Naive thymus-derived CD8-positive, alpha-beta T cell (primary cell): ENCODE data around the gene TMOD2. TPM values are rescaled to one million over a fixed set of nuclear protein-coding genes. Genes with fewer than 3 reads are reported as not detected.

Experiments used
- ATAC-seq, 2 donors: fragments of 150-1000 bp; cut with Tn5 transposase in 1 of 2; sonication (Bioruptor Pico), chemical (Tn5 transposase) in 1 of 2; 1 replicate in 1 of 2; 2 replicates in 1 of 2; pipeline ENCODE4 v1.10.0; 2021; ENCODE audit warnings: mild to moderate bottlenecking in 2 of 2, moderate library complexity in 2 of 2
- POLR2A ChIA-PET: fragments of 350-600 bp; sonication (Branson Sonifier 250); formaldehyde crosslinking; loops from one replicate; lab custom pipeline; 2021; ENCODE audit warnings: antibody characterized with exemption; lab: Charles Lee
- DNase-seq, 10 donors: peaks; one replicate each; pipeline versions ENCODE4 v3.0.0 to v3.0.0-alpha.2; 2020 to 2022
- H3K27ac Mint-ChIP-seq, 10 donors: one replicate each; pipeline ENCODE4 v1.8.0; 2020 to 2022; ENCODE audit warnings: mild to moderate bottlenecking in 10 of 10, mixed read lengths in 10 of 10, moderate library complexity in 4 of 10, inconsistent platforms in 1 of 10
- H3K27me3 Mint-ChIP-seq, 5 donors: one replicate each; pipeline ENCODE4 v1.8.0; 2021 to 2022; ENCODE audit warnings: mixed read lengths in 5 of 5
- H3K36me3 Mint-ChIP-seq, 3 donors: one replicate each; pipeline ENCODE4 v1.8.0; 2020 to 2022; ENCODE audit warnings: mixed read lengths in 3 of 3, mild to moderate bottlenecking in 2 of 3, inconsistent platforms in 1 of 3
- H3K4me1 Mint-ChIP-seq, 4 donors: one replicate each; pipeline ENCODE4 v1.8.0; 2021 to 2022; ENCODE audit warnings: mixed read lengths in 4 of 4
- H3K4me3 Mint-ChIP-seq, 10 donors: one replicate each; pipeline ENCODE4 v1.8.0; 2020 to 2022; ENCODE audit warnings: mild to moderate bottlenecking in 10 of 10, mixed read lengths in 10 of 10, moderate library complexity in 6 of 10, inconsistent platforms in 1 of 10
- H3K9me3 Mint-ChIP-seq, 9 donors: one replicate each; pipeline ENCODE4 v1.8.0; 2020 to 2022; ENCODE audit warnings: mixed read lengths in 9 of 9, mild to moderate bottlenecking in 3 of 9, inconsistent platforms in 1 of 9, moderate library complexity in 1 of 9
- polyA plus RNA-seq, 3 donors: library from polyadenylated mRNA; unstranded; fragments of 300-500 nt; fragmentation: Illumina TruSeq; gene quantifications; one replicate each; pipeline ENCODE4 v1.2.3, GENCODE V29; 2021
- total RNA-seq, 8 experiments: library from RNA in 2 of 8; stranded (reverse) in 2 of 8; gene quantifications; one replicate each; pipeline ENCODE4 v1.2.3 and lab custom pipeline; 2021 to 2026

TMOD2 gene
- total and polyA plus RNA-seq, 5 experiments from 2014 or later, result 2.9 to 21.0 (median 4.4) TPM

GRCh38 chr15:51736751-51737521, 14.5 kb upstream of the TMOD2 start:
- Mint-ChIP-seq H3K27ac (peak overlapping the region; percentile 92 to 99 (median 96)), H3K4me1 (peaks cover 30 to 62% (median 60%) of the 10 kb centered on the region in 4 donors), H3K4me3 (peak overlapping the region; percentile 83 to 97 (median 90)), H3K36me3 (no peaks in the 10 kb centered on the region), H3K27me3 (no peaks in the 10 kb centered on the region), H3K9me3 (no peaks in the 10 kb centered on the region)
- POLR2A ChIA-PET, result interaction anchor here (0.9 to 5.4 kb wide), 16 partner anchors 8 to 1383 kb away, joined by 3 to 68 read pairs (median 6); partner anchors contain the start of genes DMXL2, LEO1 and TMOD2
- DNase-seq, result peak; percentile 39 to 75 (median 52)
- peak; percentile 66 to 70 for ATAC-seq

- Mint-ChIP-seq H3K4me3 (peak within 1 kb of the TSS; percentile 83 to 97 (median 92)), H3K27ac (peak within 1 kb of the TSS; percentile 93 to 99 (median 97)), H3K4me1 (peaks cover 28 to 54% (median 53%) of the 10 kb centered on the region in 4 donors), H3K36me3 (no peaks in the 10 kb centered on the region), H3K9me3 (no peaks in the 10 kb centered on the region), H3K27me3 (no peaks in the 10 kb centered on the region)
- ATAC-seq (peak; percentile 63 to 72), DNase-seq (peak; percentile 51 to 84 (median 68))
- POLR2A ChIA-PET, result interaction anchor here (0.7 to 5.4 kb wide), 15 partner anchors 9 to 441 kb away, joined by 3 to 68 read pairs (median 6); partner anchors contain the start of genes DMXL2, LEO1 and TMOD2
These were observed 13.7 kb upstream of the TMOD2 start, which contains the start of gene LYSMD2 for GRCh38 chr15:51737522-51738305. TSS of gene LYSMD2 (minus strand) at chr15:51737655. CDS start at chr15:51737622, 33 bp downstream.

- H3K4me1 Mint-ChIP-seq, result peaks cover 20 to 46% (median 44%) of the 10 kb centered on the region in 4 donors
- no peak for ATAC-seq
- H3K27me3 Mint-ChIP-seq, result no peaks in the 10 kb centered on the region
- H3K9me3 Mint-ChIP-seq, result no peaks in the 10 kb centered on the region
- no peak for DNase-seq
- H3K36me3 Mint-ChIP-seq, result no peaks in the 10 kb centered on the region
- peak overlapping the region; percentile 75 to 95 (median 88) for H3K4me3 Mint-ChIP-seq
- POLR2A ChIA-PET, result interaction anchor here (0.7 to 5.4 kb wide), 7 partner anchors 9 to 41 kb away, joined by 3 to 68 read pairs (median 7); partner anchors contain the start of gene TMOD2
- H3K27ac Mint-ChIP-seq, result peak overlapping the region; percentile 92 to 99 (median 95)
These were observed 12.8 kb upstream of the TMOD2 start for GRCh38 chr15:51738553-51738952.

GRCh38 chr15:51739061-51739712, 12.2 kb upstream of the TMOD2 start:
- H3K4me3 Mint-ChIP-seq, result peak overlapping the region in 8 of 10 donors; percentile 19 to 93 (median 87)
- POLR2A ChIA-PET, result interaction anchor here (5.4 kb wide), 1 partner anchor 13 kb away, joined by 68 read pairs; the partner anchor contains the start of gene TMOD2
- H3K27ac Mint-ChIP-seq, result peak overlapping the region; percentile 41 to 99 (median 95)

GRCh38 chr15:51749307-51749706, 2.1 kb upstream of the TMOD2 start:
- POLR2A ChIA-PET, result interaction anchor here (8.0 kb wide), 1 partner anchor 11 kb away, joined by 68 read pairs; the partner anchor contains the start of gene LYSMD2
- no peak for ATAC-seq
- H3K4me1 Mint-ChIP-seq, result peaks cover 17 to 37% (median 31%) of the 10 kb centered on the region in 4 donors

More at GRCh38 chr15:51739061-51739712, 12.2 kb upstream of the TMOD2 start:
- ATAC-seq (no peak), DNase-seq (no peak)
- H3K4me1 Mint-ChIP-seq, result peaks cover 20 to 41% (median 38%) of the 10 kb centered on the region in 4 donors
- H3K36me3 Mint-ChIP-seq, result no peaks in the 10 kb centered on the region
- no peaks in the 10 kb centered on the region for H3K27me3 Mint-ChIP-seq
- no peaks in the 10 kb centered on the region for H3K9me3 Mint-ChIP-seq

GRCh38 chr15:51750186-51750585, 1.2 kb upstream of the TMOD2 start:
- no peak for ATAC-seq
- peaks cover 0 to 5% (median 0%) of the 10 kb centered on the region in 5 donors for H3K27me3 Mint-ChIP-seq
- POLR2A ChIA-PET, result interaction anchor here (8.0 kb wide), 1 partner anchor 12 kb away, joined by 68 read pairs; the partner anchor contains the start of gene LYSMD2

More at GRCh38 chr15:51749307-51749706, 2.1 kb upstream of the TMOD2 start:
- H3K27me3 Mint-ChIP-seq, result peaks cover 0 to 5% (median 0%) of the 10 kb centered on the region in 5 donors
- DNase-seq, result no peak
- no peak overlapping the region for H3K27ac Mint-ChIP-seq
- H3K9me3 Mint-ChIP-seq, result no peaks in the 10 kb centered on the region
- no peaks in the 10 kb centered on the region for H3K36me3 Mint-ChIP-seq
- no peak overlapping the region for H3K4me3 Mint-ChIP-seq

GRCh38 chr15:51751697-51752683, 593 bp downstream of the TMOD2 start:
- peak overlapping the region in 7 of 10 donors; percentile 22 to 78 (median 63) for H3K27ac Mint-ChIP-seq
- peaks cover 27 to 56% (median 46%) of the 10 kb centered on the region in 4 donors for H3K4me1 Mint-ChIP-seq

More at GRCh38 chr15:51750186-51750585, 1.2 kb upstream of the TMOD2 start:
- H3K36me3 Mint-ChIP-seq, result no peaks in the 10 kb centered on the region
- H3K4me3 Mint-ChIP-seq, result peak overlapping the region; percentile 49 to 94 (median 89)
- peaks cover 20 to 46% (median 39%) of the 10 kb centered on the region in 4 donors for H3K4me1 Mint-ChIP-seq
- H3K9me3 Mint-ChIP-seq, result no peaks in the 10 kb centered on the region
- H3K27ac Mint-ChIP-seq, result peak overlapping the region in 1 of 10 donors; percentile 68
- DNase-seq, result no peak

GRCh38 chr15:51752888-51753287, 1.5 kb downstream of the TMOD2 start:
- no peak for DNase-seq
- H3K9me3 Mint-ChIP-seq, result no peaks in the 10 kb centered on the region
- no peak for ATAC-seq
- peak overlapping the region; percentile 64 to 92 (median 86) for H3K4me3 Mint-ChIP-seq
- H3K36me3 Mint-ChIP-seq, result no peaks in the 10 kb centered on the region
- POLR2A ChIA-PET, result interaction anchor here (8.0 kb wide), 1 partner anchor 15 kb away, joined by 68 read pairs; the partner anchor contains the start of gene LYSMD2
- peak overlapping the region in 3 of 10 donors; percentile 9 to 28 (median 22) for H3K27ac Mint-ChIP-seq
- H3K27me3 Mint-ChIP-seq, result peaks cover 0 to 1% (median 0%) of the 10 kb centered on the region in 5 donors
- H3K4me1 Mint-ChIP-seq, result peaks cover 27 to 56% (median 46%) of the 10 kb centered on the region in 4 donors

More at GRCh38 chr15:51751697-51752683, 593 bp downstream of the TMOD2 start:
- DNase-seq (peak in 2 of 10 donors; percentile 13 to 21), ATAC-seq (peak; percentile 47 to 58)
- Mint-ChIP-seq H3K36me3 (no peaks in the 10 kb centered on the region), H3K9me3 (no peaks in the 10 kb centered on the region), H3K4me3 (peak overlapping the region; percentile 83 to 94 (median 88)), H3K27me3 (peaks cover 0 to 3% (median 0%) of the 10 kb centered on the region in 5 donors)
- POLR2A ChIA-PET, result interaction anchor here (8.0 kb wide), 1 partner anchor 14 kb away, joined by 68 read pairs; the partner anchor contains the start of gene LYSMD2

- no peak for ATAC-seq
- POLR2A ChIA-PET, result interaction anchor here (8.0 kb wide), 1 partner anchor 16 kb away, joined by 68 read pairs; the partner anchor contains the start of gene LYSMD2
- peak overlapping the region in 3 of 10 donors; percentile 10 to 57 (median 52) for H3K27ac Mint-ChIP-seq
- peaks cover 31 to 56% (median 48%) of the 10 kb centered on the region in 4 donors for H3K4me1 Mint-ChIP-seq
- peak in 1 of 10 donors; percentile 13 for DNase-seq
- peak overlapping the region in 8 of 10 donors; percentile 11 to 57 (median 36) for H3K4me3 Mint-ChIP-seq
- H3K36me3 Mint-ChIP-seq, result no peaks in the 10 kb centered on the region
- no peaks in the 10 kb centered on the region for H3K9me3 Mint-ChIP-seq
- peaks cover 0 to 1% (median 0%) of the 10 kb centered on the region in 5 donors for H3K27me3 Mint-ChIP-seq
These were observed 2.9 kb downstream of the TMOD2 start for GRCh38 chr15:51754267-51754666.

- Mint-ChIP-seq H3K36me3 (peaks cover 0 to 4% (median 0%) of the 10 kb centered on the region in 3 donors), H3K4me1 (peaks cover 31 to 49% (median 44%) of the 10 kb centered on the region in 4 donors), H3K27me3 (peaks cover 0 to 1% (median 0%) of the 10 kb centered on the region in 5 donors), H3K9me3 (no peaks in the 10 kb centered on the region), H3K4me3 (no peak overlapping the region), H3K27ac (peak overlapping the region in 2 of 10 donors; percentile 21 to 67)
- POLR2A ChIA-PET, result interaction anchor here (8.0 kb wide), 1 partner anchor 18 kb away, joined by 68 read pairs; the partner anchor contains the start of gene LYSMD2
- no peak for DNase-seq
- no peak for ATAC-seq
These were observed 4.4 kb downstream of the TMOD2 start for GRCh38 chr15:51755790-51756189.
